DOHH2 (cell line): ENCODE data around the gene RPS6KA4.
A peak's percentile ranks its signal among the peaks of the same experiment; 100 is the strongest.

Experiments
- H3F3A ChIP-seq: fragments of 200-600 bp; sonication (generic), shearing (Covaris generic); 2 replicates; pipeline ENCODE4 v1.6.0; 2016; ENCODE audit warnings: antibody characterized with exemption, mild to moderate bottlenecking; ENCODE audit not compliant: control insufficient read depth, insufficient read depth
- H3K27ac ChIP-seq: fragments of 200-600 bp; sonication (generic); 2 replicates; pipeline ENCODE4 v1.5.1; 2014; ENCODE audit warnings: low read depth, mild to moderate bottlenecking, low read length, moderate library complexity
- H3K27me3 ChIP-seq: fragments of 200-600 bp; sonication (generic); 2 replicates; pipeline ENCODE4 v1.6.1; 2014; ENCODE audit warnings: mild to moderate bottlenecking, low read length, mixed read lengths; ENCODE audit not compliant: control insufficient read depth
- H3K36me3 ChIP-seq: fragments of 200-600 bp; sonication (generic); 2 replicates; pipeline ENCODE4 v1.6.1; 2014; ENCODE audit warnings: mild to moderate bottlenecking, low read length, moderate library complexity, mixed read lengths; ENCODE audit not compliant: control insufficient read depth
- H3K4me1 ChIP-seq: fragments of 200-600 bp; sonication (generic); 2 replicates; pipeline ENCODE4 v1.6.1; 2014; ENCODE audit warnings: mild to moderate bottlenecking, low read length, mixed read lengths; ENCODE audit not compliant: control insufficient read depth
- H3K4me2 ChIP-seq: fragments of 200-600 bp; sonication (generic); 2 replicates; pipeline ENCODE4 v1.6.0; 2014; ENCODE audit warnings: mild to moderate bottlenecking, low read length, moderate library complexity
- H3K4me3 ChIP-seq: fragments of 200-600 bp; sonication (generic); 2 replicates; pipeline ENCODE4 v1.5.1; 2014; ENCODE audit warnings: mild to moderate bottlenecking, low read length, mixed read lengths
- H3K79me2 ChIP-seq: fragments of 200-600 bp; sonication (generic); 2 replicates; pipeline ENCODE4 v1.6.1; 2014; ENCODE audit warnings: mild to moderate bottlenecking, low read length, mixed read lengths; ENCODE audit not compliant: control insufficient read depth
- H3K9me2 ChIP-seq: fragments of 200-600 bp; sonication (generic); replicated peaks from 2 replicates; pipeline ENCODE4 v1.6.1; 2014; ENCODE audit warnings: mild to moderate bottlenecking, low read length, mixed read lengths; ENCODE audit not compliant: control insufficient read depth
- H3K9me3 ChIP-seq: fragments of 200-600 bp; sonication (generic); 2 replicates; pipeline ENCODE4 v1.6.1; 2014; ENCODE audit warnings: antibody characterized with exemption, low read length, mixed read lengths; ENCODE audit not compliant: control insufficient read depth, insufficient read depth
- H4K20me1 ChIP-seq: fragments of 200-600 bp; sonication (generic); 2 replicates; pipeline ENCODE4 v1.6.0; 2014; ENCODE audit warnings: low read depth, mild to moderate bottlenecking, antibody characterized with exemption, low read length, moderate library complexity; ENCODE audit not compliant: control insufficient read depth, insufficient read depth
- EZH2phosphoT487 ChIP-seq: fragments of 200-600 bp; sonication (generic); IDR thresholded peaks from 2 replicates; pipeline ENCODE4 v1.6.1; 2017; ENCODE audit warnings: borderline replicate concordance, mild to moderate bottlenecking, antibody characterized with exemption, low read length, moderate library complexity, mixed read lengths
- TF ChIP-seq, protein P1 (sequence below): fragments of 200-600 bp; sonication (generic); IDR thresholded peaks from one replicate; pipeline ENCODE4 v1.5.1; 2014; ENCODE audit warnings: antibody characterized with exemption, mild to moderate bottlenecking, low read depth, low read length; ENCODE audit not compliant: poor library complexity, severe bottlenecking

Gene RPS6KA4

DNA sequence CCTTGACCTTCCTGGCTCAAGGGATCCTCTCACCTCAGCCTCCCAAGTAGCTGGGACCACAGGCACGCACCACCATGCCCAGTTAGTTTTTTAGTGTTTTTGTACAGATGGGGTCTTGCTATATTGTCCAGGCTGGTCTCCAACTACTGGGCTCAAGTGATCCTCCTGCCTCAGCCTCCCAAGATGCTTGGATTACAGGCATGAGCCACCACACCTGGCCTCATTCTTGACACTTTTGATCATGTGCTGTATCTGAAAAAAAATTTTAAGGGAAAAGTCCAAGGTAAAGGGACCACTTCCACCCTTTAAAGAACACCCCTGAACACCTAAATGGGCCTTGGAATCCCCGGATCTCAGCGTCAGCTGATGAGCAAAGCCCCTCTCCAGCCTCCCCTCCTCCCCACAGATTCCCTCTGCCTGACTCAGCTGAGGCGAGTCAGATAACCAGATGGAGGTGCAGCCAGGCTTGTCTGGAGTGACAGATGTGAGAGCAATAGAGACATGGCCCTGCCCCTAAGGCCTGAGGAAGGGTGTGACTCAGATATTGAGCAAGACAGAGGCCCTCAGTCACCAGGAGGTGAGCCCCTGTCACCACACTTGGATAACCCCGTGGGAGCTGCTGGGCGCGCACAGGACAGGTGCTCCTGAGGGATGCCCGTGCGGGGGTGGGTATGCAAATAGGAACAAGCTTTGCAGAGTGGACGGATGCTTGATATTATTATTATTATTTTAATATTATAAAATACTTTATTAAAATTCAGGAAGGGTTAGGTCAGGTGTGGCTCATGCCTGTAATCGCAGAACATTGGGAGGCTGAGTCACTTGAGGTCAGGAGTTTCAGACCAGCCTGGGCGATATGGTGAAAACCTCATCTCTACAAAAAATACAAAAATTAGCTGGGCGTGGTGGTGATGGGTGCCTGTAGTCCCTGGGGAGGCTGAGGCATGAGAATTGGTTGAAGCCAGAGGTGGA, 23.9 kb upstream of the RPS6KA4 start:
- TF ChIP-seq EZH2phosphoT487: no peak
- TF ChIP-seq, protein P1, sequence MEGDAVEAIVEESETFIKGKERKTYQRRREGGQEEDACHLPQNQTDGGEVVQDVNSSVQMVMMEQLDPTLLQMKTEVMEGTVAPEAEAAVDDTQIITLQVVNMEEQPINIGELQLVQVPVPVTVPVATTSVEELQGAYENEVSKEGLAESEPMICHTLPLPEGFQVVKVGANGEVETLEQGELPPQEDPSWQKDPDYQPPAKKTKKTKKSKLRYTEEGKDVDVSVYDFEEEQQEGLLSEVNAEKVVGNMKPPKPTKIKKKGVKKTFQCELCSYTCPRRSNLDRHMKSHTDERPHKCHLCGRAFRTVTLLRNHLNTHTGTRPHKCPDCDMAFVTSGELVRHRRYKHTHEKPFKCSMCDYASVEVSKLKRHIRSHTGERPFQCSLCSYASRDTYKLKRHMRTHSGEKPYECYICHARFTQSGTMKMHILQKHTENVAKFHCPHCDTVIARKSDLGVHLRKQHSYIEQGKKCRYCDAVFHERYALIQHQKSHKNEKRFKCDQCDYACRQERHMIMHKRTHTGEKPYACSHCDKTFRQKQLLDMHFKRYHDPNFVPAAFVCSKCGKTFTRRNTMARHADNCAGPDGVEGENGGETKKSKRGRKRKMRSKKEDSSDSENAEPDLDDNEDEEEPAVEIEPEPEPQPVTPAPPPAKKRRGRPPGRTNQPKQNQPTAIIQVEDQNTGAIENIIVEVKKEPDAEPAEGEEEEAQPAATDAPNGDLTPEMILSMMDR: no peak
- Histone ChIP-seq H3K9me3 (no peaks in the 10 kb centered on the region), H3K9me2 (no peaks in the 10 kb centered on the region), H3K36me3 (peaks cover 27% of the 10 kb centered on the region), H3K4me3 (peak overlapping the region; percentile 22; the same call in 1 of the 2 replicates), H3K4me2 (peak overlapping the region; percentile 58), H3K27me3 (no peaks in the 10 kb centered on the region), H3K79me2 (peaks cover 16% of the 10 kb centered on the region), H3F3A (peaks cover 9% of the 10 kb centered on the region), H3K27ac (peak overlapping the region; percentile 60), H3K4me1 (peaks cover 60% of the 10 kb centered on the region), H4K20me1 (peaks cover 3% of the 10 kb centered on the region; the same call in 1 of the 2 replicates)

DNA sequence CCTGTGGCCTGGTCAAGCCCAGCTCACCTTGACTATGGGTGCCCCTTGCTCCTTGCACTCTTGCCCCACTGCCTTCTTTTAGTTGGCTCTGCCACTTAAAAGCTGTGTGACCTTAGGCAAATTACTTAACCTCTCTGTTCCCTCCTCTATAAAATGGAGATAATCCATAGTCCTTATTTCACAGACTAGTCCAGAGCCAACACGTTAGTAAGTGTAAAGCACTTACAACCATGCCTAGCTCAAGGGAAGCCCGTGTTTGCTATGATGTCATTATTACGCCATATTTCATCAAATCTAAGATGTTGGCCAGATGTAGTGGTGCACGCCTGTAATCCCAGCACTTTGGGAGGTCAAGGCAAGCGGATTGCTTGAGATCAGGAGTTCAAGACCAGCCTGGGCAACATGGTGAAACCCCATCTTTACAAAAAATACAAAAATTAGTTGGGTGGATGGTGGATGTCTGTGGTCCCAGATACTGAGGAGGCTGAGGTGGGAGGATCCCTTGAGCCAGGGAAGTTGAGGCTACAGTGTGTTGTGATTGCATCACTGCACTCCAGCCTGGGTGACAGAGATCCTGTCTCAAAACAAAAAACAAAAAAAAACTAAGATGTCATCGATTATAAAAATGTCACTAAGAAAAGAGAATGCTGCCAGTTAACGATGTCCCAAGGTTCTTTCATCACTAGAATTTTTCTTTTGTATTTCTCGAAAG, 21.3 kb upstream of the RPS6KA4 start:
- Histone ChIP-seq H3K4me1 (peaks cover 66% of the 10 kb centered on the region), H3K27me3 (no peaks in the 10 kb centered on the region), H3K36me3 (peaks cover 33% of the 10 kb centered on the region), H4K20me1 (peaks cover 11% of the 10 kb centered on the region; the same call in 1 of the 2 replicates), H3K9me3 (no peaks in the 10 kb centered on the region), H3K4me3 (no peak overlapping the region), H3K27ac (no peak overlapping the region), H3K79me2 (peaks cover 16% of the 10 kb centered on the region), H3K9me2 (no peaks in the 10 kb centered on the region), H3F3A (peaks cover 9% of the 10 kb centered on the region), H3K4me2 (no peak overlapping the region)
- no peak for TF ChIP-seq EZH2phosphoT487
- TF ChIP-seq, protein P1: no peak

DNA sequence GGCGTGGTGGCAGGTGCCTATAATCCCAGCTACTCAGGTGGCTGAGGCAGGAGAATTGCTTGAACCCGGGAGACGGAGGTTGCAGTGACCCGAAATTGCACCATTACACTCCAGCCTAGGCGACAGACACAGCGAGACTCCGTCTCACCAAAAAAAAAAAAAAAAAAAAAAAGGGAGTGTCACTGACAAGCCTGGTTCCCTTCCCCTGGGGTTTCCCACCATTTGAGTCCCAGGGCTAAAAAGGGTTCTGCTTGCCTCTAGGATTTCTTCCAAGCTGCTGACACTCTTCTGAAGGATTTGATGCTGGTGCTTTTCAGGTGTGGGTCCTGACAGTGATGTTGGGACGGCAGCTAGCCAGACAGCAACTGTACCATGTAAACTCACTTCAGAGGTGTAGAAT, 20.2 kb upstream of the RPS6KA4 start:
- no peaks in the 10 kb centered on the region for H3K27me3 ChIP-seq
- H3K4me3 ChIP-seq: peak overlapping the region; percentile 81
- H3K27ac ChIP-seq: peak overlapping the region; percentile 87
- H3K4me2 ChIP-seq: peak overlapping the region; percentile 86
- H3F3A ChIP-seq: peaks cover 9% of the 10 kb centered on the region
- H3K79me2 ChIP-seq: peaks cover 16% of the 10 kb centered on the region
- TF ChIP-seq EZH2phosphoT487: no peak
- TF ChIP-seq, protein P1: no peak
- no peaks in the 10 kb centered on the region for H3K9me3 ChIP-seq
- H3K4me1 ChIP-seq: peaks cover 66% of the 10 kb centered on the region
- no peaks in the 10 kb centered on the region for H3K9me2 ChIP-seq
- peaks cover 11% of the 10 kb centered on the region; the same call in 1 of the 2 replicates for H4K20me1 ChIP-seq
- H3K36me3 ChIP-seq: peaks cover 40% of the 10 kb centered on the region
